HepG2 (cell line): ENCODE results near the gene UBE2C. TPM values are rescaled to one million over a fixed set of nuclear protein-coding genes. Genes with fewer than 3 reads are reported as not detected.
A peak's percentile ranks its signal among the peaks of the same experiment; 100 is the strongest.

Experiments used
- ATAC-seq: fragments of 200-7000 bp; cut with Tn5 transposase; 3 replicates; pipeline ENCODE4 v1.9.1; 2020; ENCODE audit warnings: mild to moderate bottlenecking, moderate library complexity
- BruUV-seq: library from RNA; stranded (reverse); fragments of 400-500 nt; replicated peaks from 2 replicates; lab custom pipeline; 2021; lab: Mats Ljungman, UMichigan
- CTCF ChIA-PET: fragments of 300-600 bp; formaldehyde crosslinking; extraction: SDS; loops from one replicate; lab custom pipeline; 2021; ENCODE audit warnings: low total read pairs, inconsistent platforms, low intra/inter-chr PET ratio; lab: Yijun Ruan, JAX
- POLR2A ChIA-PET: fragments of 350-600 bp; sonication (Branson Sonifier 250); formaldehyde crosslinking; loops from one replicate; lab custom pipeline; 2020; ENCODE audit warnings: antibody characterized with exemption, inconsistent platforms; lab: Yijun Ruan, JAX
- DNase-seq: peaks from one replicate; pipeline ENCODE4 v3.0.0-alpha.2; 2015; ENCODE audit warnings: low spot score
- FAIRE-seq: peaks from 3 replicates; lab custom pipeline; 2011; peaks lifted over from hg19 to GRCh38; lab: Jason Lieb, UNC
- H2AFZ ChIP-seq: one replicate; pipeline ENCODE4 v1.6.1; 2011; ENCODE audit warnings: low read length, inconsistent platforms
- H3K27ac ChIP-seq: fragments of 300-600 bp; 3 replicates; pipeline ENCODE4 v1.8.0; 2011; ENCODE audit warnings: mixed run types, mild to moderate bottlenecking, mixed read lengths, low read length, inconsistent platforms; ENCODE audit not compliant: insufficient read depth; ENCODE audit errors: extremely low read length
- H3K27me3 ChIP-seq, 2 experiments: fragments of 200-600 bp in 1 of 2; 2 replicates in 1 of 2; 3 replicates in 1 of 2; pipeline versions ENCODE4 v1.6.0 to v1.8.0; 2011; ENCODE audit warnings: low read length in 2 of 2, mild to moderate bottlenecking in 2 of 2, moderate library complexity in 2 of 2, inconsistent platforms in 1 of 2; ENCODE audit not compliant: insufficient read depth in 2 of 2, control insufficient read depth in 1 of 2
- H3K36me3 ChIP-seq, 2 experiments: fragments of 200-600 bp in 1 of 2; replicated peaks in 1 of 2; 2 replicates in 1 of 2; 3 replicates in 1 of 2; pipeline versions ENCODE4 v1.5.1 to v1.8.0; 2011; ENCODE audit warnings: low read length in 2 of 2, inconsistent platforms in 1 of 2; ENCODE audit not compliant: insufficient read depth in 2 of 2, control insufficient read depth in 1 of 2
- H3K4me1 ChIP-seq: 2 replicates; pipeline ENCODE4 v1.5.1; 2012; ENCODE audit warnings: low read length, inconsistent platforms; ENCODE audit not compliant: insufficient read depth
- H3K4me2 ChIP-seq: 2 replicates; pipeline ENCODE4 v1.6.0; 2011; ENCODE audit warnings: low read depth, low read length, inconsistent platforms
- H3K4me3 ChIP-seq, 3 experiments: fragments of 200-600 bp in 1 of 3; sonication (generic), shearing (Covaris generic) in 1 of 3; replicated peaks in 1 of 3; 2 replicates each; pipeline ENCODE4 v1.5.1; 2011 to 2016; ENCODE audit warnings: low read length in 3 of 3, inconsistent platforms in 2 of 3, low read depth in 2 of 3, mild to moderate bottlenecking in 2 of 3, control low read depth in 1 of 3, mixed read lengths in 1 of 3; ENCODE audit not compliant: insufficient read depth in 1 of 3
- H3K79me2 ChIP-seq: one replicate; pipeline ENCODE4 v1.6.1; 2011; ENCODE audit warnings: low read length, inconsistent platforms; ENCODE audit not compliant: insufficient read depth
- H3K9ac ChIP-seq: 2 replicates; pipeline ENCODE4 v1.6.0; 2011; ENCODE audit warnings: mild to moderate bottlenecking, low read depth, low read length, inconsistent platforms; ENCODE audit not compliant: insufficient read depth
- H3K9me3 ChIP-seq: 2 replicates; pipeline ENCODE4 v1.5.1; 2012; ENCODE audit warnings: mild to moderate bottlenecking, low read length
- H4K20me1 ChIP-seq: 2 replicates; pipeline ENCODE4 v1.6.0; 2011; ENCODE audit warnings: inconsistent platforms, mild to moderate bottlenecking, low read length, moderate library complexity; ENCODE audit not compliant: insufficient read depth
- DNMT3B ChIP-seq: conservative IDR thresholded peaks from 2 replicates; pipeline ENCODE4 v1.6.1; 2016; ENCODE audit warnings: missing biosample characterization, control low read depth
- FOXO1 ChIP-seq: sonication (generic); formaldehyde crosslinking; IDR thresholded peaks from 2 replicates; pipeline ENCODE4 v1.4.0; 2020; ENCODE audit warnings: missing genetic modification reagents
- KLF13 ChIP-seq: sonication (generic); formaldehyde crosslinking; IDR thresholded peaks from 2 replicates; pipeline ENCODE4 v1.4.0; 2020; ENCODE audit warnings: mild to moderate bottlenecking, missing genetic modification reagents
- SIN3B ChIP-seq: fragments of 150-350 bp; IDR thresholded peaks from 2 replicates; pipeline ENCODE4 v1.6.1; 2014; ENCODE audit warnings: low read length
- ZFAT ChIP-seq: sonication (generic); formaldehyde crosslinking; conservative IDR thresholded peaks from 2 replicates; pipeline ENCODE4 v1.8.1; 2023; ENCODE audit warnings: missing genetic modification reagents, inconsistent platforms
- ZNF121 ChIP-seq: sonication (generic); formaldehyde crosslinking; IDR thresholded peaks from 2 replicates; pipeline ENCODE4 v1.5.0; 2020; ENCODE audit warnings: mild to moderate bottlenecking, missing genetic modification reagents
- ZNF318 ChIP-seq: sonication (generic); formaldehyde crosslinking; IDR thresholded peaks from 2 replicates; pipeline ENCODE4 v1.4.0; 2020; ENCODE audit warnings: mild to moderate bottlenecking, missing genetic modification reagents
- ZNF430 ChIP-seq: sonication (generic); formaldehyde crosslinking; IDR thresholded peaks from 2 replicates; pipeline ENCODE4 v1.9.0; 2021; ENCODE audit warnings: mild to moderate bottlenecking, missing genetic modification reagents
- ZNF552 ChIP-seq: sonication (generic); formaldehyde crosslinking; IDR thresholded peaks from 2 replicates; pipeline ENCODE4 v1.9.0; 2022; ENCODE audit warnings: missing genetic modification reagents, mild to moderate bottlenecking, borderline replicate concordance
- WGBS: methylation state at CpG from one replicate; pipeline ENCODE4 v1.1.6; 2017; ENCODE audit warnings: low lambda C conversion rate; 5-methylcytosine and 5-hydroxymethylcytosine counted together
- in situ Hi-C: cut with HindIII; loops from 2 replicates; pipeline ENCODE4 v1.10.0; 2017; ENCODE audit warnings: low pct_unique_long_range_greater_than_20kb; ENCODE audit not compliant: extremely low pct_ligation_motif_present
- intact Hi-C: fragments of 100-400 bp; cut with micrococcal nuclease; formaldehyde crosslinking; loops from one replicate; pipeline ENCODE4 v1.10.0; 2022; ENCODE audit not compliant: unreplicated experiment
- polyA plus RNA-seq, 8 experiments: library from polyadenylated mRNA; depleted of rRNA in 3 of 8; stranded (reverse) in 7 of 8; unstranded in 1 of 8; fragments of >200 nt; fragmentation: Illumina TruSeq in 4 of 8; extraction: Trizol in 4 of 8; gene quantifications; 2 replicates each; pipeline versions ENCODE4 v1.2.1 to v1.2.3, GENCODE V29; 2011 to 2016; ENCODE audit warnings: low read depth in 4 of 8, missing spikeins in 1 of 8, mixed read lengths in 1 of 8; ENCODE audit not compliant: insufficient read depth in 1 of 8
- total RNA-seq, 5 experiments: library from RNA; depleted of rRNA; stranded (reverse); fragments of >200 nt; fragmentation: Illumina TruSeq; extraction: Trizol; gene quantifications; 2 replicates each; pipeline ENCODE4 v1.2.3, GENCODE V29; 2016; ENCODE audit warnings: low read depth in 1 of 5

Gene UBE2C
- total and polyA plus RNA-seq, 2 of the 13 experiments (the other 11 are each of a cell fraction or from before 2014, with no cell fraction given) = 100 to 123 TPM

- WGBS = 77% methylated on average over 3 of the region's 3 CpGs
- no peaks in the 10 kb centered on the region for H3K9me3 ChIP-seq
- POLR2A ChIA-PET = interaction anchor here (1.2 kb wide), 1 partner anchor 8 kb away, joined by 3 read pairs; no protein-coding TSS in a partner anchor
- FAIRE-seq (peak; percentile 44), ATAC-seq (no peak), DNase-seq (no peak)
- intact Hi-C loops (no loop called here), in situ Hi-C loops (no loop called here)
- no TSS peak for BruUV-seq
- H3K79me2 ChIP-seq = peaks cover 9% of the 10 kb centered on the region
- H3K27me3 ChIP-seq = no peaks in the 10 kb centered on the region
- peaks cover 4 to 10% of the 10 kb centered on the region in 2 experiments for H3K36me3 ChIP-seq
- H3K4me3 ChIP-seq = no peak overlapping the region
- no peaks in the 10 kb centered on the region for H4K20me1 ChIP-seq
- H3K4me1 ChIP-seq = peaks cover 34% of the 10 kb centered on the region
- H3K4me2 ChIP-seq = no peak overlapping the region
- no peak overlapping the region for H3K27ac ChIP-seq
- CTCF ChIA-PET = no interaction called here
- no peak overlapping the region for H3K9ac ChIP-seq
- TF ChIP-seq ZNF430 (no peak), ZNF121 (CRISPR knock-in tag) (0 out of 2 replicates have a peak, but pooled peaks have one; percentile 18)
- H2AFZ ChIP-seq = no peak overlapping the region
Measured at GRCh38 chr20:45818239-45818638, 5.8 kb downstream of the UBE2C start.

DNA sequence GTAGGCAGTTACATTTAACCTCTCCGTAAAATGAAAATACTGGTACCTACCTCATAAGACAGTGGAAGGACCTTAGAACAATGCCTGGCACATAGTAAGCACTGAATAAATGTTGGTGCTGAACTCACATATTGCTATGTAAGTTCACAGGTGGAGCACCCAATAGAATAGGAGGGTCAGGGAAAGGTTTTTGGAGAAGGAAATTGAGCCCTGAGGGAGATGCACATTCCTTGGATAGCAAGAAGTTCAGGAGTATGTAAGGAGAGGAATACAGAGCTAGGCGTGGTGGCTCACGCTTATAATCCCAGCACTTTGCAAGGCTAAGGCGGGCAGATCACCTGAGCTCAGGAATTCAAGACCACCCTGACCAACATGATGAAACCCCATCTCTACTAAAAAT, 7.0 kb downstream of the UBE2C start:
- H3K27me3 ChIP-seq = no peaks in the 10 kb centered on the region

More for the DNA sequence above, 7.0 kb downstream of the UBE2C start:
- Histone ChIP-seq H2AFZ (no peak overlapping the region), H3K9ac (no peak overlapping the region), H3K9me3 (no peaks in the 10 kb centered on the region), H3K4me3 (no peak overlapping the region), H3K79me2 (peaks cover under 1% of the 10 kb centered on the region), H3K36me3 (peaks cover 4 to 10% of the 10 kb centered on the region in 2 experiments), H4K20me1 (no peaks in the 10 kb centered on the region), H3K27ac (no peak overlapping the region), H3K4me1 (peaks cover 34% of the 10 kb centered on the region), H3K4me2 (no peak overlapping the region)
- 93% methylated on average over 4 of the region's 4 CpGs for WGBS
- ATAC-seq (no peak), DNase-seq (no peak), FAIRE-seq (no peak)
- TF ChIP-seq SIN3B (no peak), FOXO1 (no peak), KLF13 (CRISPR knock-in tag) (no peak), ZNF552 (CRISPR knock-in tag) (no peak), ZFAT (CRISPR knock-in tag) (no peak), DNMT3B (CRISPR knock-in tag) (no peak), ZNF318 (CRISPR knock-in tag) (no peak)
- ChIA-PET POLR2A (no interaction called here), CTCF (no interaction called here)
- no TSS peak for BruUV-seq
- intact Hi-C loops (no loop called here), in situ Hi-C loops (no loop called here)
